ENCODE data around the gene TBL1XR1.

The TBL1XR1 gene

DNA sequence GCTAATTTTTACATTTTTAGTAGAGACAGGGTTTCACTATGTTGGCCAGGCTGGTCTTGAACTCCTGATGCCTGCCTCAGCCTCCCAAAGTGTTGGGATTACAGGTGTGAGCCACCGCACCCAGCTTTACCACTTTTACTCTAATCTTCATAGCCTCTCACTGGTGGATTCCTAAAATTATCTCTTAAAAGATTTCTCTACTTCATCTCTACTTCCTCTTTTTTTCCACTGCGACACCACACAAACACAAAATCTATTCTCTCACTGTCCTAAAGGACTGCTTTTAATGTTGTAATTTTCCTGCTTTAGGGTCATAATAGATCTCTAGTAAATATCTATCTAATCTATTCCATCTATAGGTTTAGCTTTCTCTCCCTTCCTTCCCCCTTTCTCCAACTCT lies 34.0 kb upstream of the TBL1XR1 start:
- DNase-seq (ENCODE audit: low read depth): no peak
- TF ChIP-seq, protein P1, sequence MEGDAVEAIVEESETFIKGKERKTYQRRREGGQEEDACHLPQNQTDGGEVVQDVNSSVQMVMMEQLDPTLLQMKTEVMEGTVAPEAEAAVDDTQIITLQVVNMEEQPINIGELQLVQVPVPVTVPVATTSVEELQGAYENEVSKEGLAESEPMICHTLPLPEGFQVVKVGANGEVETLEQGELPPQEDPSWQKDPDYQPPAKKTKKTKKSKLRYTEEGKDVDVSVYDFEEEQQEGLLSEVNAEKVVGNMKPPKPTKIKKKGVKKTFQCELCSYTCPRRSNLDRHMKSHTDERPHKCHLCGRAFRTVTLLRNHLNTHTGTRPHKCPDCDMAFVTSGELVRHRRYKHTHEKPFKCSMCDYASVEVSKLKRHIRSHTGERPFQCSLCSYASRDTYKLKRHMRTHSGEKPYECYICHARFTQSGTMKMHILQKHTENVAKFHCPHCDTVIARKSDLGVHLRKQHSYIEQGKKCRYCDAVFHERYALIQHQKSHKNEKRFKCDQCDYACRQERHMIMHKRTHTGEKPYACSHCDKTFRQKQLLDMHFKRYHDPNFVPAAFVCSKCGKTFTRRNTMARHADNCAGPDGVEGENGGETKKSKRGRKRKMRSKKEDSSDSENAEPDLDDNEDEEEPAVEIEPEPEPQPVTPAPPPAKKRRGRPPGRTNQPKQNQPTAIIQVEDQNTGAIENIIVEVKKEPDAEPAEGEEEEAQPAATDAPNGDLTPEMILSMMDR (IDR thresholded peaks at IDR 0.05; ENCODE audit: insufficient read depth, low read depth, low read length, missing control alignments): no peak
- H3K4me3 ChIP-seq (ENCODE audit: low read length): no peak overlapping the region

DNA sequence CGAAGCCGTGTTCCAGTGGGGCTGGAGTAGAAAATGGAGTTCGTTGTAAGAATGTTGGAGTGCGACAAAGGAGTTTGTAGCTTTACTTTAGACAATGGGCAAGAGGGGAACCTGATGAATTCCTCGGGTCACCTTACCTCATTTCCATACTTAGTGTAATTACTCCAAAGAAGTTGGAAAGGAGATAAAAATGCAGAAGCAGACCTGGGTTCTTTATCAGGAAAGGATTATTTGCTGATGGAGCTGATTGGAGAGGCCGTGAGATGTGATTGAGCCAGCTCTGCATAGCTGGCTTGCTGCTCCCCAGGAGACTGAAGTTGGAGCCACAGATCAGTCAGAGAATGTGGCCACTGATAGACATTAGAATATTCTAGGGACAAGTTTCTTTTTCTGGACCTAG lies 33.4 kb upstream of the TBL1XR1 start:
- TF ChIP-seq, protein P1 (IDR thresholded peaks at IDR 0.05; ENCODE audit: insufficient read depth, low read depth, low read length, missing control alignments): no peak
- DNase-seq (ENCODE audit: low read depth): no peak

DNA sequence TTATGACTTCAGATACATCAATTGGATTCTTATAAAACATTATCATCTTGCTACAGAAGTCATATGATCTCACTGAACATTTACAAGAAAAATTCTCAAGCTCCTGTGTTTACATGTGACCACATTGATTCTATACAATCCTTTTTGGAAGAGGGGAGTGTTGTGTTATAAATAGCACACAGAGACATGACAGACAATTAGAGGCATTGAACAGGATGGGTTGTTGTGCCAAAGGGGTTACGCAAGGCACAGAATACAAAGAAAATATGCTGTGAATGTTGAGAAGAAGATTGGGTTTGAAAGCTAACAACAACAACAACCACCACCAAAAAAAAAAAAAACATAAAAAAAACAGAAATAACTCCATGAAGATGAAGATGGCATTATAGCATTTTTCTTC lies 32.5 kb upstream of the TBL1XR1 start:
- TF ChIP-seq, protein P1 (IDR thresholded peaks at IDR 0.05; ENCODE audit: insufficient read depth, low read depth, low read length, missing control alignments): no peak
- DNase-seq (ENCODE audit: low read depth): no peak
- no peak overlapping the region for H3K4me3 ChIP-seq (ENCODE audit: low read length)

More for the DNA sequence above, 33.4 kb upstream of the TBL1XR1 start:
- H3K4me3 ChIP-seq (ENCODE audit: low read length): no peak overlapping the region

DNA sequence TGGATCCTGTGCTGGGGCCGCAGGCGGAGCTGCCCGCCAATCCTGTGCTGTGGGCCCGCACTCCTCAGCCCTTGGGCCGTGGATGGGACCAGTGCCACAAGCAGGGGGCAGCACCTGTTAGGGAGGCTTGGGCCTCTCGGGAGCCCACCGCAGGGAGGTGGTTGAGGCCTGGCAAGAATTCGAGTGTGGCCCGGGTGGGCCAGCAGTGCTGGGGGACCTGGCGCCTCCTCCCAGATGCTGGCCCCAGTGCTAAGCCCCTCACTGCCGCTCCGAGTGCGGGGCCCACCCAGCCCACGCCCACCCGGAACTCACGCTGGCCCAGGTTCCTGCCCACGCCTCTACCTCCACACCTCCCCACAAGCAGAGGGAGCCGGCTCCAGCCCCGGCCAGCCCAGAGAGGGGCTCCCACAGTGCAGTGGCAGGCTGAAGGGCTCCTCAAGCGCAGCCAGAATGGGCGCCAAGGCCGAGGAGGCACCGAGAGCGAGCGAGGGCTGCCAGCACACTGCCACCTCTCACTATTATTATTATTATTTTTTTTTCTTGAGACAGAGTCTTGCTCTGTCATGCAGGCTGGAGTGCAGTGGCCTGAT lies 31.4 kb upstream of the TBL1XR1 start:
- DNase-seq (ENCODE audit: low read depth): no peak
- no peak overlapping the region for H3K4me3 ChIP-seq (ENCODE audit: low read length)
- TF ChIP-seq, protein P1 (IDR thresholded peaks at IDR 0.05; ENCODE audit: insufficient read depth, low read depth, low read length, missing control alignments): no peak

DNA sequence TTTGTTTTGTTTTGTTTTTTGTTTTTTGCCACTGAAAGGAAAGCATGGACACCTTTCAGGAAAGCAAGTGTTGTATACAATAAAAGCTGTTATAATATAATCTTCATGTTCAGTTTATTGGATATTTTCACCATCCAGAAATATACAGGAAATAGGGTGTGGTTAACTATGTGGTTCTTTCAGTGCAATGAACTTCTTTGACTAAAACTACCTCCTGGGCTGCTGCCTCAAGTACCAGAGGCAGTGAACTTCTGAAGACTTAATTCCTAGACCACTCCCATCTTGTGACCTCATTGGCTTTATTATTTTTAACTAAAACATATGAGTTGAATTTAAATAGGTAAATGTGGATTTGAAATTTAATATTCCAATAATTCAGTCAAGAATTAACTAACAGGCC lies 27.1 kb upstream of the TBL1XR1 start:
- DNase-seq (ENCODE audit: low read depth): no peak
- H3K4me3 ChIP-seq (ENCODE audit: low read length): no peak overlapping the region
- TF ChIP-seq, protein P1 (IDR thresholded peaks at IDR 0.05; ENCODE audit: insufficient read depth, low read depth, low read length, missing control alignments): no peak

DNA sequence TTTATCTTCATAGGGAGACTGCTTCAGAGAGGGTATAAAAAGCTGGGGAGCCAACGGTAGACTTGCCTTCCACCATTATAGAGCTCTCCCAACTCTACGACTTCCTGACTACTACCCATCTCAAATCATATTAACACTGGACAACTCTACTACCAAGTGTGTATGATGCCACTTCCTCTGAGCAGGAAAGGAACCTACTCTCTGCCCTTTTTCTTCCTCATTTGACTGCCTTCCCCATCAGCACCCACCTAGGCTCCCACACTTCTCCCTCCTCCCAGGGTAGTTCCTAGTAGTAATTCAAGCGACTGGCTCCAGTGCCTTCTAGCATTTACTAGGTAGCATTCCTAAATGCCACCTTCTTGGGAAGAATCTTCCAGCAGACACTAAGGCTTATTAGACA lies 24.5 kb upstream of the TBL1XR1 start:
- no peak for DNase-seq (ENCODE audit: low read depth)
- TF ChIP-seq, protein P1 (IDR thresholded peaks at IDR 0.05; ENCODE audit: insufficient read depth, low read depth, low read length, missing control alignments): no peak
- no peak overlapping the region for H3K4me3 ChIP-seq (ENCODE audit: low read length)

Measured in epithelial cell of esophagus (primary cell).